ENCODE data around the gene EIF5AL1.

EIF5AL1 gene

GRCh38 chr10:79473496-79474095, 38.7 kb upstream of the EIF5AL1 start (continued):
- TF ChIP-seq ZNF449 (tag by site-specific recombination; IDR thresholded peaks at IDR 0.05): no peak

DNA sequence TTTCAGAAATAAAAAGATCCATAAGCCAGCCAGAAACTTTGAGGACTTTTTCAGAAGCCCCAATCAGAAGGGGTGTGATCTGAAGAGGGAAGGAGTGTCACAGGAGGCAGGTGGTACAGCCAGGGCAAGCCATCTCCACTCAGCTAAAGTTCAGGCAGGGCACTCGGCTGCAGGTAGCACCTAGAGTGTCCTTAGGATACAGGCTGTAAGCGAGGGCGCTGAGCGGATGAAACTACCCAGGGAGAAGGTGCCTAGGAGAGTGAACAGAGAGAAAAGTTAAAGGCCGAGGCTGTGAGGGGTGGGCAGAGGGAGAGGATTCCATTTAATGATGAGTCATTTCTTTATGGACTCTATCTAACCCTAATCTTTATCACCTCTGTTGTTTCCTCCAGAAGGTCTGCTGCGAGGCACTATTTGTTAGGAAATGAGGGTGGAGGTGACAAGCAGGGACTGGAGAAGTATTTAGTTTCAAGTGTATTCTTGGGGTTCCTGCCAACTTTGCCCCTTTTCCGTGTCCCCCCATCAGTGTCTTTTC, 37.1 kb upstream of the EIF5AL1 start:
- Histone ChIP-seq H3K27ac (ENCODE audit: extremely low read depth, low read depth, low read length) (no peak overlapping the region), H3K36me3 (ENCODE audit: control insufficient read depth in 2 of 2, insufficient read depth in 1 of 2, low read length in 2 of 2) (no peaks in the 10 kb centered on the region), H3K4me1 (ENCODE audit: control insufficient read depth, insufficient read depth, low read length) (no peaks in the 10 kb centered on the region), H3K4me3 (ENCODE audit: low read depth, low read length) (no peak overlapping the region), H3K9me3 (ENCODE audit: control insufficient read depth, insufficient read depth, low read depth, low read length) (no peaks in the 10 kb centered on the region)
- TF ChIP-seq ZNF138 (tag by site-specific recombination; IDR thresholded peaks at IDR 0.05; ENCODE audit: borderline replicate concordance) (no peak), ZNF175 (tag by site-specific recombination; IDR thresholded peaks at IDR 0.05) (no peak), ZBTB21 (tag by site-specific recombination; IDR thresholded peaks at IDR 0.05) (no peak), PBX3 (CRISPR knock-in tag; IDR thresholded peaks at IDR 0.05) (no peak), ZNF670 (tag by site-specific recombination; IDR thresholded peaks at IDR 0.05; ENCODE audit: low read depth) (no peak), ZNF280C (tag by site-specific recombination; IDR thresholded peaks at IDR 0.05) (no peak), ZNF211 (tag by site-specific recombination; IDR thresholded peaks at IDR 0.05; ENCODE audit: low read depth) (no peak), ZNF530 (tag by site-specific recombination; IDR thresholded peaks at IDR 0.05; ENCODE audit: low read depth) (no peak)
- POLR2A ChIA-PET: no interaction called here
- CTCF ChIA-PET: interaction anchor here (0.6 to 2.8 kb wide), 5 partner anchors 7 to 100 kb away, joined by 3 to 16 read pairs (median 3); no protein-coding TSS in a partner anchor

- Histone ChIP-seq H3K36me3 (ENCODE audit: control insufficient read depth in 2 of 2, insufficient read depth in 1 of 2, low read length in 2 of 2) (no peaks in the 10 kb centered on the region), H3K4me3 (ENCODE audit: low read depth, low read length) (no peak overlapping the region), H3K4me1 (ENCODE audit: control insufficient read depth, insufficient read depth, low read length) (no peaks in the 10 kb centered on the region), H3K9me3 (ENCODE audit: control insufficient read depth, insufficient read depth, low read depth, low read length) (no peaks in the 10 kb centered on the region), H3K27ac (ENCODE audit: extremely low read depth, low read depth, low read length) (no peak overlapping the region)
- ChIA-PET CTCF (interaction anchor here (0.9 to 2.8 kb wide), 4 partner anchors 8 to 101 kb away, joined by 3 to 16 read pairs (median 8); no protein-coding TSS in a partner anchor), POLR2A (no interaction called here)
- no peak for TF ChIP-seq ZNF488 (tag by site-specific recombination; IDR thresholded peaks at IDR 0.05)
Measured at GRCh38 chr10:79475877-79476276, 36.5 kb upstream of the EIF5AL1 start.

- H3K9me3 ChIP-seq (ENCODE audit: control insufficient read depth, insufficient read depth, low read depth, low read length): no peaks in the 10 kb centered on the region
- POLR2A ChIA-PET: no interaction called here
- CTCF ChIA-PET: interaction anchor here (0.7 to 2.8 kb wide), 5 partner anchors 9 to 104 kb away, joined by 3 to 16 read pairs (median 3); no protein-coding TSS in a partner anchor
- no peaks in the 10 kb centered on the region for H3K4me1 ChIP-seq (ENCODE audit: control insufficient read depth, insufficient read depth, low read length)
- H3K27ac ChIP-seq (ENCODE audit: extremely low read depth, low read depth, low read length): no peak overlapping the region
- no peaks in the 10 kb centered on the region for H3K36me3 ChIP-seq (ENCODE audit: control insufficient read depth in 2 of 2, insufficient read depth in 1 of 2, low read length in 2 of 2)
- H3K4me3 ChIP-seq (ENCODE audit: low read depth, low read length): no peak overlapping the region
- TF ChIP-seq KLF16 (tag by site-specific recombination; IDR thresholded peaks at IDR 0.05) (no peak), SP7 (tag by site-specific recombination; IDR thresholded peaks at IDR 0.05) (no peak), ZNF510 (tag by site-specific recombination; IDR thresholded peaks at IDR 0.05; ENCODE audit: insufficient replicate concordance) (no peak), YY1 (tag by site-specific recombination; IDR thresholded peaks at IDR 0.05) (no peak), TCF7L2 (IDR thresholded peaks at IDR 0.05; ENCODE audit: borderline replicate concordance, low read depth, low read length) (no peak), ZNF138 (tag by site-specific recombination; IDR thresholded peaks at IDR 0.05; ENCODE audit: borderline replicate concordance) (no peak), ZNF311 (tag by site-specific recombination; IDR thresholded peaks at IDR 0.05; ENCODE audit: borderline replicate concordance) (no peak), SCRT2 (tag by site-specific recombination; IDR thresholded peaks at IDR 0.05) (no peak), ZNF248 (tag by site-specific recombination; IDR thresholded peaks at IDR 0.05) (no peak), KLF17 (tag by site-specific recombination; IDR thresholded peaks at IDR 0.05) (no peak), ZNF776 (tag by site-specific recombination; IDR thresholded peaks at IDR 0.05; ENCODE audit: borderline replicate concordance) (no peak)
Measured at GRCh38 chr10:79476645-79477044, 35.7 kb upstream of the EIF5AL1 start.

All from HEK293 (cell line).